ENCODE measurements around the gene ZNF57. TPM values are rescaled to one million over a fixed set of nuclear protein-coding genes. Genes with fewer than 3 reads are reported as not detected.

Gene ZNF57
- total and polyA plus RNA-seq, 2 of the 13 experiments (the other 11 are each of a cell fraction or from before 2014, with no cell fraction given): 6.6 to 17.5 TPM

DNA sequence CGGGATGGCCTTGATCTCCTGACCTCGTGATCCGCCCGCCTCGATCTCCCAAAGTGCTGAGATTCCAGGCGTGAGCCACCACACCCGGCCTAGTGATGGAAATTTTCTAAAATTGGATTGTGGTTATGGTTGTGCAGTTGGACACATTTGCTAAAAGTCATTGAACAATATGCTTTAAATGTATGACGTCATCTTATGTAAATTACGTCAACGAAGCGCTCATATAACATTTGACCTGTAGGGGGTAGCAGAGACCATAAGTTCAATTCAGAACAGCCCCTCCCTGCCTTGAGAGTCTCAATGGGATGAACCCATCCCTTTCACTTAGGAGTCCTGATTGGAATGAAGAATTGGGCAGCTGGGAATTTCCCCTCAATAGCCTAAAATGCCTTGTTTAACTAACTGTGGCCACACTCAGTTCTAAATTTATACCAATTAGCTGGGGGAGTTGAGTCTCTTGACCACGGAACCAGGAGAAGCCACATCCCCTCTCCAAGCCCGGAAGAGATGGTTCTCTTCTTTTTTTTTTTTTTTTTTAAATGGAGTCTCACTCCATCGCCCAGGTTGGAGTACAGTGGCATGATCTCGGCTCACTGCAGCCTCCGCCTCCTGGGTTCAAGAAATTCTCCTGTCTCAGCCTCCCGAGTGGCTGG, 61.4 kb downstream of the ZNF57 start (continued):
- TF ChIP-seq ZFP90 (CRISPR knock-in tag; IDR thresholded peaks at IDR 0.05; ENCODE audit: borderline replicate concordance) (no peak), FOXA1 (IDR thresholded peaks at IDR 0.05) (no peak), FOXA1 (CRISPR knock-in tag; IDR thresholded peaks at IDR 0.05) (no peak), ZNF775 (CRISPR knock-in tag; IDR thresholded peaks at IDR 0.05; ENCODE audit: borderline replicate concordance) (no peak), WIZ (CRISPR knock-in tag; IDR thresholded peaks at IDR 0.05) (no peak), HMGXB3 (CRISPR knock-in tag; IDR thresholded peaks at IDR 0.05; ENCODE audit: borderline replicate concordance) (no peak), ZNF383 (CRISPR knock-in tag; IDR thresholded peaks at IDR 0.05; ENCODE audit: borderline replicate concordance) (no peak), CREBL2 (CRISPR knock-in tag; IDR thresholded peaks at IDR 0.05; ENCODE audit: borderline replicate concordance) (no peak), RBM22 (optimal IDR thresholded peaks at IDR 0.05; ENCODE audit: low read length) (no peak), PRMT3 (CRISPR knock-in tag; IDR thresholded peaks at IDR 0.05; ENCODE audit: borderline replicate concordance, low read depth) (no peak), NBN (conservative IDR thresholded peaks at IDR 0.05) (no peak), ZNF3 (CRISPR knock-in tag; IDR thresholded peaks at IDR 0.05) (no peak), MAFF (IDR thresholded peaks at IDR 0.05; ENCODE audit: low read depth, low read length) (no peak), ZNF382 (CRISPR knock-in tag; IDR thresholded peaks at IDR 0.05; ENCODE audit: borderline replicate concordance) (no peak), SOX5 (CRISPR knock-in tag; IDR thresholded peaks at IDR 0.05; ENCODE audit: borderline replicate concordance) (no peak), DPF2 (CRISPR knock-in tag; IDR thresholded peaks at IDR 0.05; ENCODE audit: borderline replicate concordance, low read depth) (no peak), ZNF839 (CRISPR knock-in tag; IDR thresholded peaks at IDR 0.05; ENCODE audit: borderline replicate concordance) (no peak)
- TF ChIP-seq, protein P1, sequence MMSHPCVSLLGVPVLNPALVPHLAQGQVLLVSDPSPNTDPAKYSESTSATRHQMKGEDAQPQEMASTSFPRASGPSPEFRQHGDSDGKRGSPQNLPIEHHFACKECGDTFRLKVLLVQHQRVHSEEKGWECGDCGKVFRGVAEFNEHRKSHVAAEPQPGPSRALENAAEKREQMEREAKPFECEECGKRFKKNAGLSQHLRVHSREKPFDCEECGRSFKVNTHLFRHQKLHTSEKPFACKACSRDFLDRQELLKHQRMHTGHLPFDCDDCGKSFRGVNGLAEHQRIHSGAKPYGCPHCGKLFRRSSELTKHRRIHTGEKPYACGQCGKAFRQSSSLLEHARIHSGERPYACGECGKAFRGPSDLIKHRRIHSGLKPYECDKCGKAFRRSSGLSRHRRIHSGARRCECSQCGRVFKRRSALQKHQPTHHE (CRISPR knock-in tag; IDR thresholded peaks at IDR 0.05; ENCODE audit: borderline replicate concordance): no peak
- TF ChIP-seq, protein P2, sequence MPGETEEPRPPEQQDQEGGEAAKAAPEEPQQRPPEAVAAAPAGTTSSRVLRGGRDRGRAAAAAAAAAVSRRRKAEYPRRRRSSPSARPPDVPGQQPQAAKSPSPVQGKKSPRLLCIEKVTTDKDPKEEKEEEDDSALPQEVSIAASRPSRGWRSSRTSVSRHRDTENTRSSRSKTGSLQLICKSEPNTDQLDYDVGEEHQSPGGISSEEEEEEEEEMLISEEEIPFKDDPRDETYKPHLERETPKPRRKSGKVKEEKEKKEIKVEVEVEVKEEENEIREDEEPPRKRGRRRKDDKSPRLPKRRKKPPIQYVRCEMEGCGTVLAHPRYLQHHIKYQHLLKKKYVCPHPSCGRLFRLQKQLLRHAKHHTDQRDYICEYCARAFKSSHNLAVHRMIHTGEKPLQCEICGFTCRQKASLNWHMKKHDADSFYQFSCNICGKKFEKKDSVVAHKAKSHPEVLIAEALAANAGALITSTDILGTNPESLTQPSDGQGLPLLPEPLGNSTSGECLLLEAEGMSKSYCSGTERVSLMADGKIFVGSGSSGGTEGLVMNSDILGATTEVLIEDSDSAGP (CRISPR knock-in tag; IDR thresholded peaks at IDR 0.05; ENCODE audit: borderline replicate concordance): no peak
- TF ChIP-seq, protein P3, sequence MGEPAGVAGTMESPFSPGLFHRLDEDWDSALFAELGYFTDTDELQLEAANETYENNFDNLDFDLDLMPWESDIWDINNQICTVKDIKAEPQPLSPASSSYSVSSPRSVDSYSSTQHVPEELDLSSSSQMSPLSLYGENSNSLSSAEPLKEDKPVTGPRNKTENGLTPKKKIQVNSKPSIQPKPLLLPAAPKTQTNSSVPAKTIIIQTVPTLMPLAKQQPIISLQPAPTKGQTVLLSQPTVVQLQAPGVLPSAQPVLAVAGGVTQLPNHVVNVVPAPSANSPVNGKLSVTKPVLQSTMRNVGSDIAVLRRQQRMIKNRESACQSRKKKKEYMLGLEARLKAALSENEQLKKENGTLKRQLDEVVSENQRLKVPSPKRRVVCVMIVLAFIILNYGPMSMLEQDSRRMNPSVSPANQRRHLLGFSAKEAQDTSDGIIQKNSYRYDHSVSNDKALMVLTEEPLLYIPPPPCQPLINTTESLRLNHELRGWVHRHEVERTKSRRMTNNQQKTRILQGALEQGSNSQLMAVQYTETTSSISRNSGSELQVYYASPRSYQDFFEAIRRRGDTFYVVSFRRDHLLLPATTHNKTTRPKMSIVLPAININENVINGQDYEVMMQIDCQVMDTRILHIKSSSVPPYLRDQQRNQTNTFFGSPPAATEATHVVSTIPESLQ (CRISPR knock-in tag; conservative IDR thresholded peaks at IDR 0.05): no peak
